Uterus (tissue), 2 donors: ENCODE measurements around the gene NCOA1.

Experiments
- CTCF ChIP-seq, 4 experiments: fragments of 200-600 bp in 2 of 4; fragments of 450-650 bp in 2 of 4; sonication (generic) in 2 of 4; IDR thresholded peaks; one replicate each; pipeline ENCODE4 v1.5.1; 2016 to 2019; ENCODE audit warnings: antibody characterized with exemption in 4 of 4, mild to moderate bottlenecking in 2 of 4, moderate library complexity in 1 of 4
- POLR2A ChIP-seq, 2 donors: fragments of 450-650 bp; IDR thresholded peaks; one replicate each; pipeline ENCODE4 v1.6.1; 2016; ENCODE audit warnings: antibody characterized with exemption in 2 of 2, mild to moderate bottlenecking in 1 of 2, moderate library complexity in 1 of 2

- TF ChIP-seq CTCF (IDR thresholded peaks at IDR 0.05) (no peak), POLR2A (IDR thresholded peaks at IDR 0.05) (no peak)
Observed at GRCh38 chr2:24558781-24559472, 67.9 kb downstream of the NCOA1 start.
